Measurements from ENCODE around the gene ZNF497. TPM values are rescaled to one million over a fixed set of nuclear protein-coding genes. Genes with fewer than 3 reads are reported as not detected.
"Not testable (repeated sequence)": the region's sequence is repeated elsewhere in the genome, so short reads cannot be mapped to it uniquely, and the experiment has no call there.

Gene ZNF497
- total RNA-seq, 1 experiment from 2014 or later = 2.4 TPM

GRCh38 chr19:58310685-58311084 lies 51.9 kb downstream of the ZNF497 start:
- DNase-seq (ENCODE audit: low spot score) = not testable (repeated sequence)

DNA sequence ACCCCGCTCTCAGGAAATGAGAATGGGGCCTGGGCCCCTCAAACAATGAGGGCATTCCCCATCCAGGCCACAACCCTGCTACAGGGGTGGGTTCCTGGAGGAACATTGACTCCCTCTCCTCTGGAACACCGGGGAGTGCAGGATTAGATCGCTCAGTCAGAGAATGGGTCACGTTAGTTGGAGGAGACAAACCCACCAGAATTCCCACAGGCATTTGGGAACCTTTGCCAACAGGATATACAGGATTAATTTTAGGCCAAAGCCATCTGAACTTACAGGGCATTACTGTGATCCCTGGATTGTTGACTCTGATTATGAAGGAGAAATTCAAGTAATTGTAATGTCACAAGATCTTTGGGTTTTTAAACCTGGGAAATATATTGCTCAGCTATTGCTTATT lies 54.8 kb downstream of the ZNF497 start:
- DNase-seq (ENCODE audit: low spot score) = no peak

DNA sequence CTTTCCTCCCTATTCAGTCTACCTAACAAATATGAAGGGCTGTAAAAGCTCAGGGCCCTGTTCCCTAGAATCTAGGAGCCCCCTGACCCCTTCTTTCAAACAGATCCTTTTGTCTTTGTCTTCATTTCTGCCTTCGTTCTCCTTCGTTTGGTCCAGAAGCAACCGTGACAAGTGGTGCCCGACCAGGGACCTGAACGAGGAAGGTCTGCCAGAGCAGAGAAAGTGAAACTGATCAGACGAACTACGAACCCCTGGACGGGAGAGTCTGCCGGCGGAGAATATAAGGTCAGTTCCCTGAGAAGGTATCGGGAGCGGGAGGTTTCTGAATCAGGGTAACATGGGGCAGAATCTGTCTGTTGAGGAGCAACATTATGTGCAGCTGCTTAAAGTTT lies 56.6 kb downstream of the ZNF497 start:
- no peak for DNase-seq (ENCODE audit: low spot score)

GRCh38 chr19:58305065-58305931 lies 57.3 kb downstream of the ZNF497 start, which contains the start of gene ERVK3-1:
TSS of gene ERVK3-1 (plus strand) at chr19:58305377. CDS start at chr19:58312169, 6,792 bp downstream.
- DNase-seq (ENCODE audit: low spot score) = peak; percentile 97

- DNase-seq (ENCODE audit: low spot score) = no peak
Measured at GRCh38 chr19:58304748-58305064, 57.8 kb downstream of the ZNF497 start.

Other genes with a start within 250 kb of the ZNF497 start
- gene ZNF329, start 212.0 kb downstream of the ZNF497 start, total RNA-seq (2014; rRNA removed; shearing (Covaris generic)) = 16.0 and 16.6 TPM in 2 replicates
- gene ZNF274, start 179.7 kb downstream of the ZNF497 start, total RNA-seq (2014; rRNA removed; shearing (Covaris generic)) = 23.5 and 26.9 TPM in 2 replicates
- not detected in 2 replicates for gene ZNF544, start 133.8 kb downstream of the ZNF497 start, total RNA-seq (2014; rRNA removed; shearing (Covaris generic))
- 8.0 and 9.0 TPM in 2 replicates for gene ZNF8, start 83.8 kb downstream of the ZNF497 start, total RNA-seq (2014; rRNA removed; shearing (Covaris generic))
- 80.2 and 89.6 TPM in 2 replicates for gene ERVK3-1, start 57.4 kb downstream of the ZNF497 start, total RNA-seq (2014; rRNA removed; shearing (Covaris generic))
- gene ZSCAN22, start 35.8 kb downstream of the ZNF497 start, total RNA-seq (2014; rRNA removed; shearing (Covaris generic)) = 4.0 and 4.1 TPM in 2 replicates
- 10.7 and 47.6 TPM in 2 replicates for gene A1BG, start 9.3 kb downstream of the ZNF497 start, total RNA-seq (2014; rRNA removed; shearing (Covaris generic))
- gene ZNF837, start 18.3 kb upstream of the ZNF497 start, total RNA-seq (2014; rRNA removed; shearing (Covaris generic)) = 3.7 and 5.7 TPM in 2 replicates
- 2,652 and 2,662 TPM in 2 replicates for gene RPS5, start 24.5 kb upstream of the ZNF497 start, total RNA-seq (2014; rRNA removed; shearing (Covaris generic))
- not detected in 2 replicates for gene RNF225, start 32.9 kb upstream of the ZNF497 start, total RNA-seq (2014; rRNA removed; shearing (Covaris generic))
- 31.5 and 42.1 TPM in 2 replicates for gene ZNF584, start 45.9 kb upstream of the ZNF497 start, total RNA-seq (2014; rRNA removed; shearing (Covaris generic))
- 0.03 and 0.19 TPM in 2 replicates for gene ZNF132, start 77.4 kb upstream of the ZNF497 start, total RNA-seq (2014; rRNA removed; shearing (Covaris generic))
- gene ZNF324B, start 88.9 kb upstream of the ZNF497 start, total RNA-seq (2014; rRNA removed; shearing (Covaris generic)) = 9.9 and 12.1 TPM in 2 replicates
- 18.4 and 21.5 TPM in 2 replicates for gene ZNF324, start 104.3 kb upstream of the ZNF497 start, total RNA-seq (2014; rRNA removed; shearing (Covaris generic))
- 17.1 and 18.8 TPM in 2 replicates for gene ZNF446, start 113.6 kb upstream of the ZNF497 start, total RNA-seq (2014; rRNA removed; shearing (Covaris generic))
- gene SLC27A5, start 149.2 kb upstream of the ZNF497 start, total RNA-seq (2014; rRNA removed; shearing (Covaris generic)) = 2.8 and 6.6 TPM in 2 replicates
- 9.0 and 11.9 TPM in 2 replicates for gene ZBTB45, start 157.1 kb upstream of the ZNF497 start, total RNA-seq (2014; rRNA removed; shearing (Covaris generic))
- gene TRIM28, start 181.3 kb upstream of the ZNF497 start, total RNA-seq (2014; rRNA removed; shearing (Covaris generic)) = 545 and 619 TPM in 2 replicates
- gene CHMP2A, start 192.4 kb upstream of the ZNF497 start, total RNA-seq (2014; rRNA removed; shearing (Covaris generic)) = 32.1 and 48.2 TPM in 2 replicates
- gene UBE2M, start 195.9 kb upstream of the ZNF497 start, total RNA-seq (2014; rRNA removed; shearing (Covaris generic)) = 141 and 145 TPM in 2 replicates
- gene MZF1, start 210.6 kb upstream of the ZNF497 start, total RNA-seq (2014; rRNA removed; shearing (Covaris generic)) = 17.4 and 17.8 TPM in 2 replicates